ENCODE data around the gene ARHGEF2. TPM values are rescaled to one million over a fixed set of nuclear protein-coding genes. Genes with fewer than 3 reads are reported as not detected.

Gene ARHGEF2
- total and polyA plus RNA-seq, 3 experiments from 2014 or later, result 18.8 to 176 (median 168) TPM

GRCh38 chr1:155967341-155968050 is 10.9 kb downstream of the ARHGEF2 start:
- Mint-ChIP-seq H3K4me3 (peak overlapping the region; percentile 45 to 69 (median 64)), H3K27ac (peak overlapping the region; percentile 78 to 95 (median 91)), H3K4me1 (peaks cover 65 to 73% (median 66%) of the 10 kb centered on the region in 3 donors), H3K36me3 (peaks cover 0 to 82% (median 8%) of the 10 kb centered on the region in 3 donors), H3K9me3 (no peaks in the 10 kb centered on the region), H3K27me3 (no peaks in the 10 kb centered on the region)
- Histone ChIP-seq H3K36me3 (ENCODE audit: insufficient read depth, low read length) (peaks cover 40% of the 10 kb centered on the region), H3K9me3 (ENCODE audit: low read length) (no peaks in the 10 kb centered on the region), H3K27ac (ENCODE audit: low read depth, low read length) (no peak overlapping the region), H3K4me3 (ENCODE audit: low read length) (peak overlapping the region; percentile 15), H3K27me3 (ENCODE audit: insufficient read depth, low read length, poor library complexity, severe bottlenecking) (no peaks in the 10 kb centered on the region), H3K4me1 (ENCODE audit: insufficient read depth, low read length) (peaks cover 69% of the 10 kb centered on the region)
- ChIA-PET CTCF (interaction anchor here (1.4 to 3.9 kb wide), 4 partner anchors 10 to 37 kb away, joined by 4 to 34 read pairs (median 8); partner anchors contain the start of gene ARHGEF2), POLR2A (interaction anchor here (0.7 to 3.3 kb wide), 4 partner anchors 10 to 22 kb away, joined by 3 to 31 read pairs (median 3); partner anchors contain the start of gene ARHGEF2)
- peak in 1 of 5 donors; percentile 59 for DNase-seq

GRCh38 chr1:155966750-155967149 is 11.6 kb downstream of the ARHGEF2 start:
- no peak for DNase-seq
- ChIA-PET CTCF (interaction anchor here (3.0 to 3.9 kb wide), 2 partner anchors 11 to 22 kb away, joined by 12 to 34 read pairs; partner anchors contain the start of gene ARHGEF2), POLR2A (interaction anchor here (1.4 to 3.3 kb wide), 2 partner anchors 10 to 23 kb away, joined by 3 to 31 read pairs; partner anchors contain the start of gene ARHGEF2)
- H3K36me3 ChIP-seq (ENCODE audit: insufficient read depth, low read length), result peaks cover 47% of the 10 kb centered on the region
- peaks cover 62% of the 10 kb centered on the region for H3K4me1 ChIP-seq (ENCODE audit: insufficient read depth, low read length)
- no peak overlapping the region for H3K4me3 ChIP-seq (ENCODE audit: low read length)
- Mint-ChIP-seq H3K4me1 (peaks cover 62 to 73% (median 62%) of the 10 kb centered on the region in 3 donors), H3K27me3 (no peaks in the 10 kb centered on the region), H3K9me3 (no peaks in the 10 kb centered on the region), H3K27ac (peak overlapping the region; percentile 80 to 95 (median 88)), H3K4me3 (peak overlapping the region in 3 of 7 donors; percentile 47 to 64 (median 60)), H3K36me3 (peaks cover 0 to 83% (median 8%) of the 10 kb centered on the region in 3 donors)
- H3K27ac ChIP-seq (ENCODE audit: low read depth, low read length), result no peak overlapping the region
- H3K9me3 ChIP-seq (ENCODE audit: low read length), result no peaks in the 10 kb centered on the region
- H3K27me3 ChIP-seq (ENCODE audit: insufficient read depth, low read length, poor library complexity, severe bottlenecking), result no peaks in the 10 kb centered on the region

- Mint-ChIP-seq H3K4me3 (peak overlapping the region in 2 of 7 donors; percentile 39 to 64), H3K9me3 (no peaks in the 10 kb centered on the region), H3K4me1 (peaks cover 56 to 69% (median 59%) of the 10 kb centered on the region in 3 donors), H3K27me3 (no peaks in the 10 kb centered on the region), H3K36me3 (peaks cover 0 to 87% (median 8%) of the 10 kb centered on the region in 3 donors), H3K27ac (peak overlapping the region; percentile 40 to 95 (median 84))
- no peak overlapping the region for H3K4me3 ChIP-seq (ENCODE audit: low read length)
- H3K27me3 ChIP-seq (ENCODE audit: insufficient read depth, low read length, poor library complexity, severe bottlenecking), result no peaks in the 10 kb centered on the region
- DNase-seq, result no peak
- CTCF ChIA-PET, result interaction anchor here (3.0 to 3.9 kb wide), 2 partner anchors 11 to 23 kb away, joined by 12 to 34 read pairs; partner anchors contain the start of gene ARHGEF2
- no peak overlapping the region for H3K27ac ChIP-seq (ENCODE audit: low read depth, low read length)
- H3K36me3 ChIP-seq (ENCODE audit: insufficient read depth, low read length), result peaks cover 51% of the 10 kb centered on the region
- H3K9me3 ChIP-seq (ENCODE audit: low read length), result no peaks in the 10 kb centered on the region
- peaks cover 57% of the 10 kb centered on the region for H3K4me1 ChIP-seq (ENCODE audit: insufficient read depth, low read length)
- POLR2A ChIA-PET, result interaction anchor here (0.9 to 3.3 kb wide), 2 partner anchors 11 to 34 kb away, joined by 3 to 31 read pairs; partner anchors contain the start of gene ARHGEF2
Measured at GRCh38 chr1:155966135-155966534, 12.2 kb downstream of the ARHGEF2 start.

- peaks cover 37 to 52% (median 41%) of the 10 kb centered on the region in 3 donors for H3K4me1 Mint-ChIP-seq
- no peaks in the 10 kb centered on the region for H3K27me3 ChIP-seq (ENCODE audit: insufficient read depth, low read length, poor library complexity, severe bottlenecking)
- H3K27ac Mint-ChIP-seq, result peak overlapping the region in 5 of 8 donors; percentile 40 to 84 (median 54)
- H3K9me3 ChIP-seq (ENCODE audit: low read length), result no peaks in the 10 kb centered on the region
- H3K27me3 Mint-ChIP-seq, result no peaks in the 10 kb centered on the region
- H3K36me3 ChIP-seq (ENCODE audit: insufficient read depth, low read length), result peaks cover 69% of the 10 kb centered on the region
- peaks cover 38% of the 10 kb centered on the region for H3K4me1 ChIP-seq (ENCODE audit: insufficient read depth, low read length)
- H3K27ac ChIP-seq (ENCODE audit: low read depth, low read length), result no peak overlapping the region
- H3K4me3 ChIP-seq (ENCODE audit: low read length), result no peak overlapping the region
- CTCF ChIA-PET, result interaction anchor here (1.4 kb wide), 1 partner anchor 33 kb away, joined by 3 read pairs; no protein-coding TSS in a partner anchor
- DNase-seq, result no peak
- H3K9me3 Mint-ChIP-seq, result no peaks in the 10 kb centered on the region
- no peak overlapping the region for H3K4me3 Mint-ChIP-seq
- H3K36me3 Mint-ChIP-seq, result peaks cover 0 to 90% (median 14%) of the 10 kb centered on the region in 3 donors
- POLR2A ChIA-PET, result no interaction called here
Measured at GRCh38 chr1:155964193-155964592, 14.2 kb downstream of the ARHGEF2 start.

GRCh38 chr1:155962599-155963211 is 15.6 kb downstream of the ARHGEF2 start:
- Mint-ChIP-seq H3K36me3 (peaks cover 0 to 87% (median 14%) of the 10 kb centered on the region in 3 donors), H3K27ac (peak overlapping the region in 7 of 8 donors; percentile 38 to 87 (median 66)), H3K4me3 (no peak overlapping the region), H3K4me1 (peaks cover 22 to 37% (median 26%) of the 10 kb centered on the region in 3 donors), H3K9me3 (no peaks in the 10 kb centered on the region), H3K27me3 (no peaks in the 10 kb centered on the region)
- H3K27me3 ChIP-seq (ENCODE audit: insufficient read depth, low read length, poor library complexity, severe bottlenecking), result no peaks in the 10 kb centered on the region
- no peaks in the 10 kb centered on the region for H3K9me3 ChIP-seq (ENCODE audit: low read length)
- H3K4me3 ChIP-seq (ENCODE audit: low read length), result no peak overlapping the region
- peaks cover 70% of the 10 kb centered on the region for H3K36me3 ChIP-seq (ENCODE audit: insufficient read depth, low read length)
- H3K4me1 ChIP-seq (ENCODE audit: insufficient read depth, low read length), result peaks cover 23% of the 10 kb centered on the region
- CTCF ChIA-PET, result interaction anchor here (0.9 to 1.5 kb wide), 5 partner anchors 14 to 59 kb away, joined by 3 to 4 read pairs (median 3); no protein-coding TSS in a partner anchor
- POLR2A ChIA-PET, result interaction anchor here (0.7 to 0.9 kb wide), 2 partner anchors 14 to 26 kb away, joined by 3 to 4 read pairs; no protein-coding TSS in a partner anchor
- no peak for DNase-seq
- H3K27ac ChIP-seq (ENCODE audit: low read depth, low read length), result no peak overlapping the region

- H3K9me3 ChIP-seq (ENCODE audit: low read length), result no peaks in the 10 kb centered on the region
- no peak overlapping the region for H3K4me3 ChIP-seq (ENCODE audit: low read length)
- ChIA-PET CTCF (interaction anchor here (0.9 to 1.7 kb wide), 4 partner anchors 22 to 58 kb away, joined by 3 to 6 read pairs (median 3); no protein-coding TSS in a partner anchor), POLR2A (no interaction called here)
- Mint-ChIP-seq H3K9me3 (no peaks in the 10 kb centered on the region), H3K4me3 (no peak overlapping the region), H3K27ac (peak overlapping the region in 7 of 8 donors; percentile 66 to 93 (median 79)), H3K36me3 (peaks cover 6 to 87% (median 20%) of the 10 kb centered on the region in 3 donors), H3K4me1 (peaks cover 14 to 30% (median 18%) of the 10 kb centered on the region in 3 donors), H3K27me3 (no peaks in the 10 kb centered on the region)
- DNase-seq, result no peak
- H3K27me3 ChIP-seq (ENCODE audit: insufficient read depth, low read length, poor library complexity, severe bottlenecking), result no peaks in the 10 kb centered on the region
- H3K27ac ChIP-seq (ENCODE audit: low read depth, low read length), result no peak overlapping the region
- peaks cover 15% of the 10 kb centered on the region for H3K4me1 ChIP-seq (ENCODE audit: insufficient read depth, low read length)
- H3K36me3 ChIP-seq (ENCODE audit: insufficient read depth, low read length), result peaks cover 77% of the 10 kb centered on the region
Measured at GRCh38 chr1:155961937-155962336, 16.4 kb downstream of the ARHGEF2 start.

- peaks cover 71% of the 10 kb centered on the region for H3K36me3 ChIP-seq (ENCODE audit: insufficient read depth, low read length)
- DNase-seq, result no peak
- H3K4me1 ChIP-seq (ENCODE audit: insufficient read depth, low read length), result peaks cover 5% of the 10 kb centered on the region
- ChIA-PET POLR2A (no interaction called here), CTCF (interaction anchor here (1.7 kb wide), 1 partner anchor 30 kb away, joined by 6 read pairs; no protein-coding TSS in a partner anchor)
- H3K9me3 Mint-ChIP-seq, result no peaks in the 10 kb centered on the region
- no peaks in the 10 kb centered on the region for H3K27me3 Mint-ChIP-seq
- H3K4me1 Mint-ChIP-seq, result peaks cover 4 to 18% (median 10%) of the 10 kb centered on the region in 3 donors
- peaks cover 6 to 79% (median 20%) of the 10 kb centered on the region in 3 donors for H3K36me3 Mint-ChIP-seq
- H3K27ac Mint-ChIP-seq, result peak overlapping the region; percentile 45 to 94 (median 69)
- no peaks in the 10 kb centered on the region for H3K9me3 ChIP-seq (ENCODE audit: low read length)
- no peaks in the 10 kb centered on the region for H3K27me3 ChIP-seq (ENCODE audit: insufficient read depth, low read length, poor library complexity, severe bottlenecking)
- H3K4me3 Mint-ChIP-seq, result no peak overlapping the region
- H3K4me3 ChIP-seq (ENCODE audit: low read length), result no peak overlapping the region
- H3K27ac ChIP-seq (ENCODE audit: low read depth, low read length), result no peak overlapping the region
Measured at GRCh38 chr1:155960081-155960745, 18.1 kb downstream of the ARHGEF2 start.

Data from CD8-positive, alpha-beta memory T cell (primary cell).